Peyer's patch (tissue), 4 donors: ENCODE measurements around the gene TFIP11.

ENCODE experiments used
- CTCF ChIP-seq, 6 experiments: fragments of 450-650 bp in 4 of 6; fragments of 200-600 bp in 2 of 6; sonication (generic) in 1 of 6; IDR thresholded peaks; one replicate each; pipeline ENCODE4 v1.5.1; 2017 to 2019; ENCODE audit warnings: antibody characterized with exemption in 6 of 6, mild to moderate bottlenecking in 3 of 6, moderate library complexity in 1 of 6
- POLR2A ChIP-seq, 2 donors: fragments of 450-650 bp; IDR thresholded peaks; one replicate each; pipeline ENCODE4 v1.5.1; 2017; ENCODE audit warnings: antibody characterized with exemption in 2 of 2, mild to moderate bottlenecking in 2 of 2, moderate library complexity in 2 of 2

GRCh38 chr22:26471522-26471921, 40.8 kb downstream of the TFIP11 start:
- TF ChIP-seq CTCF (IDR thresholded peaks at IDR 0.05) (no peak), POLR2A (IDR thresholded peaks at IDR 0.05) (no peak)
